ENCODE data around the gene PATZ1. TPM values are rescaled to one million over a fixed set of nuclear protein-coding genes. Genes with fewer than 3 reads are reported as not detected.

PATZ1 gene
- total RNA-seq, 1 experiment from 2014 or later: 60.5 TPM

DNA sequence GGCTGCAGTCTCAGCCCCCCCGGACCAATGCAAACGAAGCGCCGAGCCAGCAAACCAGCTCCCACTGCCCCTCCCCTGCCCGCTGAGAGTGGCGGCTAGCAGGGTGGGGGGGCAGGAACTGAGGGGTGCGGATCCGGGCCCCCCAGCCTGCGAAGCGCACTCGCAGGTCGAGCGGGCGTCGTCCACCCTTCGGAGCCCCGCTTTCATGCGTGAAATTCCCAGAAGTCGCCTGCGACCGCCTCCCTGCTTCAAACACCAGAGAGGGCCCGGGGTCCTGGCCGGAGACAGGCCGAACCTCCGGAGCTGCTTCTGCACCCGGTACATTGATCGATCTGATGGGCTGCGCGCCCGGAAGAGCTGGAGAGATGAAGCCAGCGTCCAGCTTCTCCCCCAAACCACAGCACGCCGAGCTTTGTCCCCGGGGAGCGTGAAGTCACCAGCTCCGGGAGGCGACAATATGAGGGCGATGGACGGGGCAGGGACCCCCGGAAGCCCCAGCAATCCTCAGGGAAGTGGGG, 646 bp upstream of the PATZ1 start:
- H3K4me3 Mint-ChIP-seq: peak overlapping the region; percentile 81
- H3K4me1 Mint-ChIP-seq: peaks cover 44% of the 10 kb centered on the region
- no peaks in the 10 kb centered on the region for H3K27me3 Mint-ChIP-seq (ENCODE audit: low read depth)
- peaks cover 10% of the 10 kb centered on the region; the same call in 1 of the 2 replicates for H3K36me3 Mint-ChIP-seq
- ChIA-PET CTCF (interaction anchor here (0.6 to 1.3 kb wide), 11 partner anchors 16 to 326 kb away, joined by 3 to 7 read pairs (median 3); partner anchors contain the start of genes DRG1, LIMK2 and PIK3IP1), POLR2A (interaction anchor here (0.5 to 2.2 kb wide), 13 partner anchors 11 to 717 kb away, joined by 3 to 9 read pairs (median 4); partner anchors contain the start of genes DRG1, LIMK2, MORC2 and PIK3IP1)
- ATAC-seq (peak; percentile 9), DNase-seq (ENCODE audit: low spot score) (no peak)
- TF ChIP-seq, protein P1, sequence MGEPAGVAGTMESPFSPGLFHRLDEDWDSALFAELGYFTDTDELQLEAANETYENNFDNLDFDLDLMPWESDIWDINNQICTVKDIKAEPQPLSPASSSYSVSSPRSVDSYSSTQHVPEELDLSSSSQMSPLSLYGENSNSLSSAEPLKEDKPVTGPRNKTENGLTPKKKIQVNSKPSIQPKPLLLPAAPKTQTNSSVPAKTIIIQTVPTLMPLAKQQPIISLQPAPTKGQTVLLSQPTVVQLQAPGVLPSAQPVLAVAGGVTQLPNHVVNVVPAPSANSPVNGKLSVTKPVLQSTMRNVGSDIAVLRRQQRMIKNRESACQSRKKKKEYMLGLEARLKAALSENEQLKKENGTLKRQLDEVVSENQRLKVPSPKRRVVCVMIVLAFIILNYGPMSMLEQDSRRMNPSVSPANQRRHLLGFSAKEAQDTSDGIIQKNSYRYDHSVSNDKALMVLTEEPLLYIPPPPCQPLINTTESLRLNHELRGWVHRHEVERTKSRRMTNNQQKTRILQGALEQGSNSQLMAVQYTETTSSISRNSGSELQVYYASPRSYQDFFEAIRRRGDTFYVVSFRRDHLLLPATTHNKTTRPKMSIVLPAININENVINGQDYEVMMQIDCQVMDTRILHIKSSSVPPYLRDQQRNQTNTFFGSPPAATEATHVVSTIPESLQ (CRISPR knock-in tag; IDR thresholded peaks at IDR 0.05): no peak
- TF ChIP-seq GABPB1 (CRISPR knock-in tag; IDR thresholded peaks at IDR 0.05) (peak; percentile 21; the same call in 1 of the 2 replicates), PRRX2 (CRISPR knock-in tag; IDR thresholded peaks at IDR 0.05) (0 out of 2 replicates have a peak, but pooled peaks have one; percentile 45), SP1 (CRISPR knock-in tag; conservative IDR thresholded peaks at IDR 0.05) (peak; percentile 61), ZBTB21 (CRISPR knock-in tag; IDR thresholded peaks at IDR 0.05; ENCODE audit: borderline replicate concordance) (0 out of 2 replicates have a peak, but pooled peaks have one; percentile 20), ZNF138 (CRISPR knock-in tag; conservative IDR thresholded peaks at IDR 0.05) (peak; percentile 1; the same call in 1 of the 2 replicates), NFYB (CRISPR knock-in tag; conservative IDR thresholded peaks at IDR 0.05; ENCODE audit: low read depth) (0 out of 2 replicates have a peak, but pooled peaks have one; percentile 9), RELA (CRISPR knock-in tag; IDR thresholded peaks at IDR 0.05; ENCODE audit: borderline replicate concordance) (0 out of 2 replicates have a peak, but pooled peaks have one; percentile 17), FOXK1 (CRISPR knock-in tag; IDR thresholded peaks at IDR 0.05) (peak; percentile 21; the same call in 1 of the 2 replicates), SMAD3 (CRISPR knock-in tag; IDR thresholded peaks at IDR 0.05; ENCODE audit: borderline replicate concordance) (no peak), ESRRA (CRISPR knock-in tag; IDR thresholded peaks at IDR 0.05; ENCODE audit: borderline replicate concordance) (no peak), SMAD4 (CRISPR knock-in tag; IDR thresholded peaks at IDR 0.05) (no peak), NFE2L1 (CRISPR knock-in tag; IDR thresholded peaks at IDR 0.05) (peak; percentile 54; the same call in 1 of the 2 replicates)
- TF ChIP-seq, protein P2, sequence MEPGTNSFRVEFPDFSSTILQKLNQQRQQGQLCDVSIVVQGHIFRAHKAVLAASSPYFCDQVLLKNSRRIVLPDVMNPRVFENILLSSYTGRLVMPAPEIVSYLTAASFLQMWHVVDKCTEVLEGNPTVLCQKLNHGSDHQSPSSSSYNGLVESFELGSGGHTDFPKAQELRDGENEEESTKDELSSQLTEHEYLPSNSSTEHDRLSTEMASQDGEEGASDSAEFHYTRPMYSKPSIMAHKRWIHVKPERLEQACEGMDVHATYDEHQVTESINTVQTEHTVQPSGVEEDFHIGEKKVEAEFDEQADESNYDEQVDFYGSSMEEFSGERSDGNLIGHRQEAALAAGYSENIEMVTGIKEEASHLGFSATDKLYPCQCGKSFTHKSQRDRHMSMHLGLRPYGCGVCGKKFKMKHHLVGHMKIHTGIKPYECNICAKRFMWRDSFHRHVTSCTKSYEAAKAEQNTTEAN (CRISPR knock-in tag; IDR thresholded peaks at IDR 0.05): 0 out of 2 replicates have a peak, but pooled peaks have one; percentile 36
- TF ChIP-seq, protein P3, sequence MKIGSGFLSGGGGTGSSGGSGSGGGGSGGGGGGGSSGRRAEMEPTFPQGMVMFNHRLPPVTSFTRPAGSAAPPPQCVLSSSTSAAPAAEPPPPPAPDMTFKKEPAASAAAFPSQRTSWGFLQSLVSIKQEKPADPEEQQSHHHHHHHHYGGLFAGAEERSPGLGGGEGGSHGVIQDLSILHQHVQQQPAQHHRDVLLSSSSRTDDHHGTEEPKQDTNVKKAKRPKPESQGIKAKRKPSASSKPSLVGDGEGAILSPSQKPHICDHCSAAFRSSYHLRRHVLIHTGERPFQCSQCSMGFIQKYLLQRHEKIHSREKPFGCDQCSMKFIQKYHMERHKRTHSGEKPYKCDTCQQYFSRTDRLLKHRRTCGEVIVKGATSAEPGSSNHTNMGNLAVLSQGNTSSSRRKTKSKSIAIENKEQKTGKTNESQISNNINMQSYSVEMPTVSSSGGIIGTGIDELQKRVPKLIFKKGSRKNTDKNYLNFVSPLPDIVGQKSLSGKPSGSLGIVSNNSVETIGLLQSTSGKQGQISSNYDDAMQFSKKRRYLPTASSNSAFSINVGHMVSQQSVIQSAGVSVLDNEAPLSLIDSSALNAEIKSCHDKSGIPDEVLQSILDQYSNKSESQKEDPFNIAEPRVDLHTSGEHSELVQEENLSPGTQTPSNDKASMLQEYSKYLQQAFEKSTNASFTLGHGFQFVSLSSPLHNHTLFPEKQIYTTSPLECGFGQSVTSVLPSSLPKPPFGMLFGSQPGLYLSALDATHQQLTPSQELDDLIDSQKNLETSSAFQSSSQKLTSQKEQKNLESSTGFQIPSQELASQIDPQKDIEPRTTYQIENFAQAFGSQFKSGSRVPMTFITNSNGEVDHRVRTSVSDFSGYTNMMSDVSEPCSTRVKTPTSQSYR (CRISPR knock-in tag; IDR thresholded peaks at IDR 0.05): no peak
- TF ChIP-seq, protein P4, sequence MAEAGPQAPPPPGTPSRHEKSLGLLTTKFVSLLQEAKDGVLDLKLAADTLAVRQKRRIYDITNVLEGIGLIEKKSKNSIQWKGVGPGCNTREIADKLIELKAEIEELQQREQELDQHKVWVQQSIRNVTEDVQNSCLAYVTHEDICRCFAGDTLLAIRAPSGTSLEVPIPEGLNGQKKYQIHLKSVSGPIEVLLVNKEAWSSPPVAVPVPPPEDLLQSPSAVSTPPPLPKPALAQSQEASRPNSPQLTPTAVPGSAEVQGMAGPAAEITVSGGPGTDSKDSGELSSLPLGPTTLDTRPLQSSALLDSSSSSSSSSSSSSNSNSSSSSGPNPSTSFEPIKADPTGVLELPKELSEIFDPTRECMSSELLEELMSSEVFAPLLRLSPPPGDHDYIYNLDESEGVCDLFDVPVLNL (CRISPR knock-in tag; IDR thresholded peaks at IDR 0.05; ENCODE audit: borderline replicate concordance, low read depth): 0 out of 2 replicates have a peak, but pooled peaks have one; percentile 18
- TF ChIP-seq, protein P5, sequence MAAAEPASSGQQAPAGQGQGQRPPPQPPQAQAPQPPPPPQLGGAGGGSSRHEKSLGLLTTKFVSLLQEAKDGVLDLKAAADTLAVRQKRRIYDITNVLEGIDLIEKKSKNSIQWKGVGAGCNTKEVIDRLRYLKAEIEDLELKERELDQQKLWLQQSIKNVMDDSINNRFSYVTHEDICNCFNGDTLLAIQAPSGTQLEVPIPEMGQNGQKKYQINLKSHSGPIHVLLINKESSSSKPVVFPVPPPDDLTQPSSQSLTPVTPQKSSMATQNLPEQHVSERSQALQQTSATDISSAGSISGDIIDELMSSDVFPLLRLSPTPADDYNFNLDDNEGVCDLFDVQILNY (CRISPR knock-in tag; IDR thresholded peaks at IDR 0.05): 0 out of 2 replicates have a peak, but pooled peaks have one; percentile 15
- TF ChIP-seq, protein P6, sequence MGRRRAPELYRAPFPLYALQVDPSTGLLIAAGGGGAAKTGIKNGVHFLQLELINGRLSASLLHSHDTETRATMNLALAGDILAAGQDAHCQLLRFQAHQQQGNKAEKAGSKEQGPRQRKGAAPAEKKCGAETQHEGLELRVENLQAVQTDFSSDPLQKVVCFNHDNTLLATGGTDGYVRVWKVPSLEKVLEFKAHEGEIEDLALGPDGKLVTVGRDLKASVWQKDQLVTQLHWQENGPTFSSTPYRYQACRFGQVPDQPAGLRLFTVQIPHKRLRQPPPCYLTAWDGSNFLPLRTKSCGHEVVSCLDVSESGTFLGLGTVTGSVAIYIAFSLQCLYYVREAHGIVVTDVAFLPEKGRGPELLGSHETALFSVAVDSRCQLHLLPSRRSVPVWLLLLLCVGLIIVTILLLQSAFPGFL (CRISPR knock-in tag; IDR thresholded peaks at IDR 0.05; ENCODE audit: borderline replicate concordance): no peak
- TF ChIP-seq, protein P7, sequence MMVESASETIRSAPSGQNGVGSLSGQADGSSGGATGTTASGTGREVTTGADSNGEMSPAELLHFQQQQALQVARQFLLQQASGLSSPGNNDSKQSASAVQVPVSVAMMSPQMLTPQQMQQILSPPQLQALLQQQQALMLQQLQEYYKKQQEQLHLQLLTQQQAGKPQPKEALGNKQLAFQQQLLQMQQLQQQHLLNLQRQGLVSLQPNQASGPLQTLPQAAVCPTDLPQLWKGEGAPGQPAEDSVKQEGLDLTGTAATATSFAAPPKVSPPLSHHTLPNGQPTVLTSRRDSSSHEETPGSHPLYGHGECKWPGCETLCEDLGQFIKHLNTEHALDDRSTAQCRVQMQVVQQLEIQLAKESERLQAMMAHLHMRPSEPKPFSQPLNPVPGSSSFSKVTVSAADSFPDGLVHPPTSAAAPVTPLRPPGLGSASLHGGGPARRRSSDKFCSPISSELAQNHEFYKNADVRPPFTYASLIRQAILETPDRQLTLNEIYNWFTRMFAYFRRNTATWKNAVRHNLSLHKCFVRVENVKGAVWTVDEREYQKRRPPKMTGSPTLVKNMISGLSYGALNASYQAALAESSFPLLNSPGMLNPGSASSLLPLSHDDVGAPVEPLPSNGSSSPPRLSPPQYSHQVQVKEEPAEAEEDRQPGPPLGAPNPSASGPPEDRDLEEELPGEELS (CRISPR knock-in tag; IDR thresholded peaks at IDR 0.05): no peak
- H3K27ac Mint-ChIP-seq: peak overlapping the region; percentile 92
- no peaks in the 10 kb centered on the region for H3K9me3 Mint-ChIP-seq

Measured in WTC11 (cell line).